ENCODE measurements around the gene WDR81.
"Not testable (repeated sequence)": the region's sequence is repeated elsewhere in the genome, so short reads cannot be mapped to it uniquely, and the experiment has no call there.

Gene WDR81

DNA sequence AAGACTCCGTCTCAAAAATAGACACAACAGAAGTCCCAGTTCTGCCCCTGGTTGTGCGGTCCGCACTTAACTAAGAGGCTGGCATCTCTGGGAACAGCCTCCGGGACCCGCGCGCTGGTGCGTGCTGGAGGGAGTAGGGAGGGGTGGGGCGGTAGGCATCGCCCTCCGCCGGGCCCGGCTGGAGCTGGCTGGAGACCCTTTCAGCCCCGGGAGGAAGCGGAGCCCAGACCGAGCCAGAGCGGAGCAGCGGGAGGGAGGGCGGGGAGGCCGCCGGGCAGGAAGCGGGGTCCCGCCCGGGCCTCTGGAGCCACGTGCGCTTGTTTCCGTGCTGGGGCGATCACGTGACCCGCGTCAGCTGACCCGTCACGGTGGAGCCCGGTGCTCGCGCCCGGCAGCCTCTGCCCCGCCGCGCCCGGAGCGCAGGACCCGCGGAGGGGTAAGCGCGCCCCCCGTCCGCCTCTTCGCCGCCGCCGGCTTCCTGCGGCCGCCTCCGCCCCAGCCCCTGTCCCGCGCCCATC lies at the start of gene WDR81:
WDR81 (plus strand) TSS at position 354 of the 518 bp plus-strand sequence. CDS start 256 bp downstream, outside the sequence.
- peak; percentile 77 for DNase-seq

DNA sequence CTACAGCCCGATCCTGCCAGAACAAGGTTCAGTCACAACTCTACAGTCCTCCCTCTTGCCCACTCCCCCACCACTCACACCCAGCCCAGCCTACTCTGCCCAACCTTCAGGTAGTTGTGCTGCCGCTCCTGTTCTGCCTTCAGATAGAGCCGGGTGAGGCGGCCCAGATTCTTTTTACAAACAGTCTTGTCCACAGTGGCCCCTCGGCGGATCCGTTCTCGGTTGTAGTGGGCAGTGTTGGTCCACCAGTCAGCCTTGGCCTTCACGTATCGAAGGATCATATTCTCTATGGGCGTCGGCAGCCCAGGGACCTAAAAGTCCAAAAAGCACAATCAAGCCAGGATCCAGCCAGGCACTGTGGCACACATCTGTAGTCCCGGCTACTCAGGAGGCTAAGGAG lies 48.1 kb upstream of the WDR81 start:
- DNase-seq = no peak

- DNase-seq = no peak
Measured at GRCh38 chr17:1683459-1683858, 41.0 kb upstream of the WDR81 start.

GRCh38 chr17:1684378-1685189 lies 39.9 kb upstream of the WDR81 start, which contains the start of gene PRPF8:
Gene PRPF8, minus strand, starts transcription at chr17:1684867. Its CDS starts 296 bp downstream, at chr17:1684571.
- peak; percentile 95 for DNase-seq

GRCh38 chr17:1686086-1686485 lies 38.4 kb upstream of the WDR81 start:
- peak; percentile 45 for DNase-seq

DNA sequence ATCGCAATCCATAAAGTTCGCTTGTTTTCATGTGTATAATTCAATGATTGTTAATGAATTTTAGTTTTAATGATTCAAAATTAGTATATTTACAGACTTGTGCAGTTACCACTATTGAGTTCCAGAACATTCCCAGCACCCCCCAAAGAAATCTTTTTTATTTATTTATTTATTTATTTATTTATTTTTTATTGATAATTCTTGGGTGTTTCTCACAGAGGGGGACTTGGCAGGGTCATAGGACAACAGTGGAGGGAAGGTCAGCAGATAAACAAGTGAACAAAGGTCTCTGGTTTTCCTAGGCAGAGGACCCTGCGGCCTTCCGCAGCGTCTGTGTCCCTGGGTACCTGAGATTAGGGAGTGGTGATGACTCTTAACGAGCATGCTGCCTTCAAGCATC lies 36.1 kb upstream of the WDR81 start:
- not testable (repeated sequence) for DNase-seq

DNA sequence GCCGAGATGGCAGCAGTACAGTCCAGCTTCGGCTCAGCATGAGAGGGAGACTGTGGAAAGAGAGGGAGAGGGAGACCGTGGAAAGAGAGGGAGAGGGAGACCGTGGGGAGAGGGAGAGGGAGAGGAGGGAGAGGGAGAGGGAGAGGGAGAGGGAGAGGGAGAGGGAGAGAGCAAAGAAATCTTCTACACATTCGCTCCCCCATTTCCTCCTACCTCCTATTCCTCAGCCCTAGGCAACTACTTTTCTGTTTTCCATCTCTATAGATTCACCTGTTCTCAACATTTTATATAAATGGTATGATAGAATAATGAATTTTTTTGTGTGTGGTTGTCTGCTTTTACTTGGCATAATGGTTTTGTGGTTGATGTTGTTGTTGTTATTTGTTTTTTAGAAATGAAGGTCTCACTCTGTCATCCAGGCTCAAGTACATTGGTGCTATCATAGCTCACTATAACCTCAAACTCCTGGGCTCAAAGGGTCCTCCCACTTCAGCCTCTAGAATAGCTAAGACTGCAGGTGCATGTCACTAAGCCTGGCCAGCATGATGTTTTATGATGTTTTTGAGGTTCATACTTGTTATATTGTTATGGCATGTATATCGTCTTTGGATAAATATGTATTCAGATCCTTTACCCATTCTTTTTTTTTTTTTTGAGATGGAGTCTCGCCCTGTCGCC lies 33.8 kb upstream of the WDR81 start:
- no peak for DNase-seq

GRCh38 chr17:1693339-1693738 lies 31.2 kb upstream of the WDR81 start:
- DNase-seq = no peak

DNA sequence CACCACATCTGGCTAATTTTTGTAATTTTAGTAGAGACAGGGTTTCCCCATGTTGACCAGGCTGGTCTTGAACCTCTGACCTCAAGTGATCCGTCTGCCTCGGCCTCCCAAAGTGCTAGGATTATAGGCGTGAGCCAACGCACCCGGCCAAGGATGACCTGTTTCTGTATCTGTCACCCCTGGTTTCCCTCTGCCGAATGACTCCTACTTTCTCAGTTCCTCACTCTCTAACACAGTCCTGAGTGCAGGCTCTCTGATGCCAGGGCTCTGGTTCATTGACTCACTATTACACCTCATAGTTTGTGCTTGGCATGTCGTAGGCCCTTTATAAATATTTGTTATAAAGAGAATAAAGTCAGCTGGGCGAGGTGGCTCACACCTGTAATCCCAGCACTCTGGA lies 29.1 kb upstream of the WDR81 start:
- DNase-seq = no peak

GRCh38 chr17:1697681-1698080 lies 26.8 kb upstream of the WDR81 start:
- no peak for DNase-seq

DNA sequence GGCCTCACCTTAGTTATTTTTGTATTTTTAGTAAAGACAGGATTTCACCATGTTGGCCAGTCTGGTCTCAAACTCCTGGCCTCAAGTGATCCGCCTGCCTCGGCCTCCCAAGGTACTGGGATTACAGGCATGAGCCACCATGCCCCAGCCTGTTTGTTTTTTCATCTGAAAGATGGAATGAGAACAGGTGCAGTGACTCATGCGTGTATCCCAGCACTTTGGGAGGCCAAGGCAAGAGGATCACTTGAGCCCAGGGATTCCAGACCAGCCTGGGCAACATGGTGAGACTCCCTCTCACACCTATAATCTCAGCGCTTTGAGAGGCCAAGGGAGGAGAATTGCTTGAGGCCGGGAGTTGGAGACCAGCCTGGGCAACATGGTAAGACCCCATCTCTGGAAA lies 24.6 kb upstream of the WDR81 start:
- DNase-seq = not testable (repeated sequence)

DNA sequence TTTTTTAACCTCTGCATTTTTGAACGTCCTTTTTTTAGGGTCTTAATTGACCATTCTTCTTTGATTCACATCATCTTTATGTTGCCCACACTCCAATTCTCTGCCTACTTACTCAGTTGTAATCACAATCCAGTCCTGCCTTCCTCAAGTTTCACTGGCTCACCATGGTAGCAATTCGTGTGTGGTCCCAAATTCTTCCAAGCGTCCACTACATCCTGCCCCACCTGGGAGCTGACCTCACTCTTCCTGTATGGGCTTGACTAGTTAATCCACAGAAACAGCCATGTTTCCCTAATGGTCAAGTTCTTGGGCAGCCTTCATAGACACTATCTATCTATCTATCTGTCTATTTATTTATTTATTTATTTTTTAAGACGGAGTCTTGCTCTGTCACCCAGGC lies 21.4 kb upstream of the WDR81 start:
- DNase-seq = peak; percentile 51

DNA sequence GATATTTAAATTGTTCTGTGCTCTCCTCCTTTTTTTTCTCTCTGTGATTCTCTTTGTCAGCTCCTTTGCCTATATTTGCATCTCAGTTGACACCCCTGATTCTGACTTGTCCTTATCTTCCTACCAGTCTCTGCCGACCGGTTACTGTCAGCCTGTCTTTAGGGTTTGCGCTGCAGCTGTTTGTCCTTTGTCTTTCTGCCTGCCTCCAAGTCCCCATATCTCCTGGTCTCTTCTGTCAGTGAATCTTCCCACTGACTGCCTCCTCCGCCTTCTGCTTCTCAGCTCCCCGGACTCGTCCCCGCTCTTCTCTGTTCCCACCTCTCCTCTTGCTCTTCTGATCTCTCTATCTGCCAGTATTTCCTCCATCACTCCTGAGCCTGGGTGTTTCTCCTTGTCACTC lies 19.5 kb upstream of the WDR81 start:
- DNase-seq = no peak

DNA sequence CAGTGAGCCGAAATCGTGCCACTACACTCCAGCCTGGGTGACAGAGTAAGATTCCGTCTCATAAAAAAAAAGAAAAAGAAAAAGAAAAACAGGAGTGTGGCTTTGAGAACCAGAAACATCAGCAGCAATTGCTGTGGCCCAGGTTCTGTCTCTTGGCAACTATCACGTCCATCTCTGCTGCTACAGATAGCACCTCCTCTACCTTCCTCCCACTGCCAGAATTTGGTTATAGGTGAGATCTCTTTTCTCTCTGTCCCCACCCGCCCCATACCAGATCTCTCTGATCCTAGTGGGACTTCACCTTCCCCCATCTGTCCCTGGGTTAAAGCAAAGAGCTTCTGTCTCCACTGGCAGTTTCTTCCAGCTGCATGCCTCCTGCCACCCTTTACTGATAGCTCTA lies 17.4 kb upstream of the WDR81 start:
- no peak for DNase-seq

DNA sequence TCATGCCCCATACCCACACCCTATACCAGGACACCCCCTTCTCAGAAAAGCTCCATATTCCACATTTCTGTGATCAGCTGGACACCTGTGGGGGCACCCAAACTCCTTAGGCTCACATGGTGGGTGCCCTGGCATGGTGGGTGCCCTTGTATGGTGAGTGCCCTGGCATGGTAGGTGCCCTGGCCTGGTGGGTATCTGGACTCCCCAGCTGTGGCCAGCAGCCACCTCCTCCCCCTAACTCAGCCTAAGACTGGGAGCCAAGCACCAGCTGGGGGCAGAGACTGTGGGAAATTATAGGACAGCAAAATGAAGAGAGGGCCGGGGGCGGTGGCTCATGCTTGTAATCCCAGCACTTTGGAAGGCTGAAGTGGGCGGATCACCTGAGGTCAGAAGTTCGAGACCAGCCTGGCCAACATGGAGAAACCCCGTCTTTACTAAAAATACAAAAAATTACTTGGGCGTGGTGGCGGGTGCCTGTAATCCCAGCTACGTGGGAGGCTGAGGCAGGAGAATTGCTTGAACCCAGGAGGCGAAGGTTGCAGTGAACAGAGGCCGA lies 15.6 kb upstream of the WDR81 start:
- not testable (repeated sequence) for DNase-seq

- peak; percentile 51 for DNase-seq
Measured at GRCh38 chr17:1709403-1709951, 15.0 kb upstream of the WDR81 start.

GRCh38 chr17:1709971-1710806 lies 14.3 kb upstream of the WDR81 start, which contains the start of gene TLCD2:
Gene TLCD2, minus strand, starts transcription at chr17:1710377. Its CDS starts 135 bp downstream, at chr17:1710242.
- peak; percentile 79 for DNase-seq

DNA sequence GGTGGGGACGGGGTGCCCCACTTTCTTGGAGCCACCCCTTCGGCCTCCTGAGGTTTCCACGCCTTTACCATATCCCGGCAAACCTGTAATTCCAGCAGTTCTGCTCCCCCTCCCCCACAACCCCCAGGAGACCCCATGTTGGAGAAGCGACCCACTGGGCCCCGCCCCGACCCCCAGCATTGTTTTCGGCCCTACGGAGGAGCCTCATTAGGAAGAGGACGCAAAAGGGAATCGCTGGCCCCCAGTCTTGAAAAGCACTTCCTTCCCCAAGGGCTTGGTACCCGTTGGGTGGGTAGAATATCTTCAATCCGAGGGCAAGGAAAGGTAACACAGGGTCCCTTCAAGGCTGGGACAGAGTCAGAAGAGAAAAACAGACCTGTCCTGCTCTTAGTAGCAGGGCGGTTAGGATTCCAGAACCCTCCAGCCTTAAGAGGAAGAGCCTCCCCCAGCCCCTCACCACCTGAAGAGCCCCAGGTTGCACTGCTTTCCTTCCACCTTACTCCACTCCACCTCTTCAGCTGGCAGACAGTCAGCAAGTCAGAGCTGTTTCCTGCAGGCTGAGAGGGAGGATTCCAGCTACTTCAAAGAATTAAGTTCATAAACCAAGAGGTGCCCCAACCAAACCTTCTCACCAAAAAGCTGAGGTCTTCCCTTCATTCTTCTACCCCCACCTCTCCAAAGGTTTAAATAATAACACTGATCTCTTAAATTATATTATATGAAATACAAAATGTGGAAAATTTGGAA lies 13.5 kb upstream of the WDR81 start:
- peak; percentile 22 for DNase-seq

- no peak for DNase-seq
Measured at GRCh38 chr17:1711804-1712203, 12.7 kb upstream of the WDR81 start.

DNA sequence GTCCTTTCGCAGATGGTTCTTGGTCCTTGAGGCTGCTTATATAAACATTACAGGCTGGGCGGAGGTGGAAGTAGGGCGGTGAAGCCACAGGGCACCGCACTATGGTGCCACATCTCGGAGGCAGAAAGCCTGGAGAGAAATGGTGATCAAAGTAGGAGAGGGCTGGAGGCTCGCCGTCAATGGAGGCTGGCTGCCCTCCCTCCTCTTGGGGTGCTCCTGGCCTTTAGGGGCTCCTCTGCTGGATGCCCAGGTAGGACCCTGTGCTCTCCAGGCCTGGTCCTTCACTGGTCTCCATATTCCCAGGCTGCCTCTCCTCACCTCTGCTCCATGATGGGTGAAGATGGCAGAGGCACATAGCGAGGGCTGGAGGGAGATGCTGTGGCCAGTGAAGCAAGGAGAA lies 12.2 kb upstream of the WDR81 start:
- DNase-seq = no peak

DNA sequence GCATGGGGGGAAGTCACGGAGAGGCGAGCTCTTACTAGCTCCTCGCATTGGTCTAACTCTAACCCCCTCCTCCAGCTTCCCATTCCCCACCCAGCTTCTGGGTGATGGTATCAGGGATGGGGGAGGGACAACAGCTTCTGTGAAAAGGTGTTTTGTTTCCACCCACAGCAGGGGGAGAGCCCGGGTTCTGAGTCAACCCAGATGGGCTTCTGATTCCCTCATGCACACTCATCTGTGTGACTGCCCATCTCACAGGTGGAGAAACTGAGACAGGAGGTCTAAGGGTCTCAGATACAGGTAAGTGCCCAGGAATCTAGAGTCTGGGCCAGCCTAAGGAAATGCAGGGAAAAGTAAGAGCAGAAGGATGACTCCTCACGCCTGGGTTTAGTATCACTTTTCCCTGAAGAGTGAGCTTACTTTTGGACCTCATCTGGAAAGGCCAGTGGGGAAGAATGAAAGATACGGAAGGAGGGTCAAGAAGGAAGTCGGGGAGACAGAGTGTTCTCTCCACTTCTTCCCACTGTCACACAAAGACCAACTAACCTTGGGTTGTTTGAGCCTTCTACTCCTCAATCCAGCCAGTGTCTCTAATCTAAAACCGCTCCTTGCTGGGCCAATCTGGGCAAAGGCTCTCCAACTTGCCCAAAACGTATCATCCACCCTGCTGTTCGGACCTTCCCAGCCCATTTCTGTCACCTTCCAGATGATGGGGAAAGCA lies 11.2 kb upstream of the WDR81 start:
- no peak for DNase-seq
